GM15510 (cell line): ENCODE measurements around the gene PACRG.

Experiments used
- POLR2A ChIP-seq: IDR thresholded peaks from 3 replicates; pipeline ENCODE4 v1.6.1; 2011; ENCODE audit warnings: borderline replicate concordance; ENCODE audit not compliant: insufficient read length; ENCODE audit errors: extremely low read depth

Gene PACRG

DNA sequence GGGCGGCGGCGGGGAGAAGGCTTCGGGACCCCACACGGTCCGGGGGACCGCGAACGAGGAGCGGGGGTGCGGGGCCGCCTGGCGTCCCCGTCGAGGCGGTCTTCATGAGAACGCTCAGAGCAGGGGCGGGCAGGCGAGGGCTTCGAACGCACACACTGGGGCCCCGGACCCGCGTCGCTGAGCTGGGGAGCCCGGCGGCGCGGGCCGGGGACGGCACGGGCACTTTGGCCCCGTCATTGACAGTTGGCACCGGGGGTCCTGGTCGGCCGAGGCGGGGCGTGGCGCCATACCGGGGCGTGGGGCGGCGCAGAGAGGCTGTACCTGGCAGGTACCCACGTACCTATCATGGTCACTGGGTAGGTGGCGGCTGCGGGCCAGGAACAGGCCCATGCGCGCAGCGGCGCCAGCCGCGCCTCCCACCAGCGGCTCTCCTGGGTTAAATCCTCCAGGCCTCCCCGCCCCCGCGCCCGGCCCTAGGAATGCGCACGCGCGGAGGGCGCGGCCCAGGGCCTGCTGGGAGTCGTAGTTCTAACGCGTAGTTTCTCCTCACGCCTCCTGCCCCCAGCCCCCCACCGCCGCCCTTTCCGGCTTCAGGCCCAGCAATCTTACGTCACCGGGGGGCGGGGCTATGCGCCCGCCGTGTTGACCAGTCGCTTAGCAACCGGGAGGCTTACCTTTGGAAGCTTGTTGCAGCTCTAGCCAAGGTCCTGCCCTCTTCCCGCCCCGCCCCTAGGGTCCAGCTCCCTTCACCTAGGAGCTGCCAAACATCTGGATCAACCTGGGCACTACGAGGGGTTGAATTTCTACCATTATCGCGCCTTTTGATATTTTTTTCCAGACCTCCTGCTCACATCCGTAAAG lies at the start of gene PACRG, which contains the start of gene PRKN:
Gene PACRG (plus strand): TSS at position 653 of the 861 bp plus-strand sequence.
Gene PRKN (minus strand): TSS at position 445 of the 861 bp plus-strand sequence.
- peak; percentile 29 for TF ChIP-seq POLR2A

DNA sequence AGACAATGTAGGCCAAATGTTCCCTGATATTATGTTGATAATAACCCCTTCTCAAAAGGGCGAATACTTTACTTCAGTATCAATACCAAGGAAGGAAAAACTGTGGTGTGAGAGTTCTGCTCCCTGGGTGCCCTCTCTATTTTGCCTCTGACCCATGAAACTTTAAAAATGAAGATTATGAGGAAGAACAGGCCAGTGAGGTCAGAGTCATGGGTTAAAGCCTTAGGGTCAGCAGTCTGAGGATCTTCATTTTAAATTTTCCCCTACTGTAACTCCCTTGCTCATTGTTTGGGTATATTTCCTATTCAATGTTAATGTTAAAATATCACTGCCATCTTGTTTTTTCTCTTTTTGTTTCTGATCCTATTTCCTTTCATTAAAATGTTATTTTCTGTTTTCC lies 48.1 kb upstream of the PACRG start:
- no peak for TF ChIP-seq POLR2A

DNA sequence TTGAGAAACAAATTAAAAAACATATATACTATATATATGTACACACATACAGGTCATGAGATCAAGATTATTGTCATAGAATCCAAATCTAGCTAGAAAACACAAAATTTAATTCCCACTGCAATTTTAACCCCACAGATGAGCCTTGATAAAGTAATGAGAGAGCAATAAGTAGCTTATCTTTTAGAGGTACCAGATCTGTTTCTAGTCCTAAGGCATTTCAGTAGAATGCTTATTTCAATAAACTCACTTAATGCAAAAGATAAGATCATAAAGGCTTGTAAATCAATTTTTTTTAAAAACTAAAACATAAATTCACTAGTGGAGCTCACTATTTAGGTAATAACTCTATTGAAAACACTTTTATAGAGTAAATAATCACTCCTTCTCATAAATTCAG lies 47.4 kb upstream of the PACRG start:
- TF ChIP-seq POLR2A: no peak

DNA sequence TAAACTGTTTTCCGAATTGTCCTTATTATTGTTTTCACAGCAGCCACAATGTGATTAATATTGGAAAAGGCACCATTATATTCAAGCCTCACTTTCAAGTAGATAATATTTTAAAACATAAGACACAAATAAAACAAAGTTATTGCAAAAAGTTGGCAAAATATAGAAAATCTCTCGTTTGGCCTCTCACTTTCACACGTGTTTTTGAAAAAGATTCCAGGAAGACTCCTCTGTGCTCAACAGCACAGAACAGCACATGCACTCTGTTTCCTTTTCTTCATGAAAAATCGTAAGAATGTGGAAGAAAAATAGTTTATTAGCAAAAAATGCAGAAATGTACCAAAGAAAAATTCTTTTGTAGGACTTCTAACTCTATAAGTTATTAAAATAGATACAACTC lies 46.9 kb upstream of the PACRG start:
- no peak for TF ChIP-seq POLR2A

DNA sequence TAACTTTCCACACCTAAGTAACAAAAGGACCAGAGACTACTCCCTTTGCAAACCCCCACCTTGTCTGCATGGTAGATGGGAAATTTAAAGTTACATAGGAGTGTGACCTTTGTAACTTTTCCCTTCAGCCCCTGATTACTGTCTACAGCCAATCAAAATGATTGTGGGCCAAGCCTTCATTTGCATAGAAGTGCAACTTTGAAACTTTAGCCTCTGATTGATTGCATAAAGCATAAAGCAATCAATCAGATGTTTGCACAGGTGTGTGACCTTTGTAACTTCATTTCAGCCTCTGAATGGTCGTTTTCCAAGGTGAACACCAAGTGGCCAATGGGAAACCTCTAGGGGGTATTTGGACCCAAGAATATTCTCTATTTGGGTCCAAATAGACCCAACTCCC lies 46.3 kb upstream of the PACRG start:
- no peak for TF ChIP-seq POLR2A

DNA sequence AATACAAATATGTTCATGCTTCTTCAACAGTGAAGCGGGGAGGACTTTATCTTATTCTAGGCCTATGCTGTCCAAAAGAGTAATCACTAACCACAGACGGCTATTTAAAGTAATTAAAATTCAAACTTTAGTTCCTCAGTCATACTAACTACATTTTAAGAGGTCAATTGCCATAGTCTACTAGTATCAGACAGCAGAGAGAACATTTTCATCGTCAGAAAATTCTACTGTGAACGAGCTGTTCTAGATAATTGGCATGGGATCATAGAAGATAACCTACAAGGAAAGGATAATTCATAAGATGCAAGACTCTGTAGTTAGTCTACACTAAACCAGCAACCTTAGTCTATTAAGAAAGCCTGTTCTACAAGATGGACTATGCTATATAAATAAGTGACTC lies 44.6 kb upstream of the PACRG start:
- TF ChIP-seq POLR2A: no peak

DNA sequence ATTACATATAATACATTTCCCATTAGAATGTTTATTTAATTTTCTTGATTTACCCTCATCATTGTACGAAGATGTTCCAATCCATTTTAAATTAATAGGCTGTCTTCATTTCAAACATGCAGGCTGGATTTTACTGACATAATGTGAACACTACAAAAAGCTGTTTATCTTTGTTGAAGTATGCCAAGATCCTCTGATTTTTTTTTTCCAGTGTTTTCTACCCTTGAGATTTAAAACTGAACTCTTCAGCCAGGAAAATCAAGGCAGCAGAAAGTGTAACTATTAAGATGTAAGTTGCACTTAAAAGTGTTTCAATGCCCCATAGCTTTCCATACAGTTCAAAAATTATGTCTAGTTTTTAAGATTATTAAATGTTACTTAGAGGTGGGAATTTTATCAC lies 43.7 kb upstream of the PACRG start:
- TF ChIP-seq POLR2A: no peak

DNA sequence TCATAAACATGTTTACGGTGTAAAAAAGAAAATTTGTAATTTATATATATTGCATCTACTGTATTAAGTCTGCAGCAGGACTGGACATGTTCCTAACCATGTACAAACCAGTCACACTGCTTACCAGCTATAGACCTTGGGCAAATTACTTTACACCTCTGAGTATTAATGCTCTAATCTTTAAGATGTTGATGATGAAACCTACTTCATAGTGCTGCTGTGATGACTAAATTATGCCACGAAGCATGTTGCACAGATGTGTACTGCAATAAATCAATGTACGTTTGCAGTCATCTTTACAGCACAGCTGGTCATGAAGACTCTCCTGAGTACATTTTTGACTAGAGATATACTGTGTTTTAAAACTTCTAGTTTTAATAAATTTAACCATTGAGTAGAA lies 42.8 kb upstream of the PACRG start:
- TF ChIP-seq POLR2A: no peak

DNA sequence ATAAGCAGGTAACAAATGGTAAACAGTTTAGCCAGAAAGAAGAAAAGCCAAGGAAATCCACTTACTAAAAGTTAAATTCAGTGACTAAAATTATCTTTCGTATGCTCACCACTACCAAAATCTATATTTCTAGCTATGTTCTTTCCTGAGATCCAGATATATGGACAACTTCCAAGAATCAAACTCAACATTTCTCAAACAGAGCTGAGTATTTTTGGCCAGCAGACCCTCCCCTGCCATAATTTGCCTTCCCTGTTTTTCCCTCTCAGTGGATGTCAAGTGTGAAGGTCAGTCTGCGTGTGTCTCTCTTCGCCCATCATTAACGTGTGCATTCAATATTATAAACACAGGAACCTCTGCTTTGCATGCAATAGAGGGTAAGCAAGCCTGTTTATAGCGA lies 42.2 kb upstream of the PACRG start:
- TF ChIP-seq POLR2A: no peak

DNA sequence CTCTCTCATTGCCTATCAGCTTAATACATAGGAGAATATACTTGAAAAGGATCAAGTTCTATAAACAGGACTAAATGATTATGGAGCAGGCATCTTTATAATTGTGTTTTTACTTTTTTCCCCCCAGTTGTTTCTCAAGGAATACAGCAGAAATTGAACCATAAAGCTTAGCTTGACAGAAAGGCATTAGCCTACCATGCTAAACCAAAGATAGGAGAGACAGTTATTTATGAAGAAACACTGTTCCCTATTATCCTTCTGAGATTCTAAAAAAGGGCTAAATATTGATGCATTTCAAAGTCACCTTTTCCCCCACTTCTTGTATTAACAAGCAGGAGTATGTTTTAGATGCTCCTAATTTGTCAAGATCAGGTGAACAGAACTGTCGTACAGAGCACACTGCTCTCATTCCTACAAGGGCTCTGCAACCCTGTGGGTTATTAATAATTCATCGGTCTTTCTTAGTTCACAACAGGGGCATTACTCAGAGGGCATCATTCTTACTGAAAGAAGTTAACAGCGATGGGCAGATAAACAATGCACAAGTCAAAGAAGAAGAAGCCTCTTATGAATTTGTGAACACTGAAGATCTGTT lies 38.9 kb upstream of the PACRG start:
- no peak for TF ChIP-seq POLR2A

DNA sequence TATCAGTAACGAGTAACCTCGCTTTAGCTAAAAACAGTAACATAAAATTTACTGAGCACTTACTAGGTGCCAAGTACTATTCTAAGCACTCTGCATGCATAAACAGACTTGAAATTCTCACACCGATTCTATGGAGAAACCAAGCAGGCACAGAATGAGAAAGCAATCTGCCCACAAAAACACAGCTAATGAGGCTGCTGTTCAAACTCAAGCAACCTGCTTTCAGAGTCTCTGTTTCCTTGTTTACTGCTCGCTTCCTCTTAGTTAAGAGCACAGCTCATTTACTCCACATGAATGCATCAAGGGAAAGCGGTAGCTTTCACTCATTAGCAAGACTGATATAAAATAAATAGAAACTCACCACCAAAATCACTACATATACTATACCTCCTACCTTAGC lies 37.6 kb upstream of the PACRG start:
- TF ChIP-seq POLR2A: no peak

DNA sequence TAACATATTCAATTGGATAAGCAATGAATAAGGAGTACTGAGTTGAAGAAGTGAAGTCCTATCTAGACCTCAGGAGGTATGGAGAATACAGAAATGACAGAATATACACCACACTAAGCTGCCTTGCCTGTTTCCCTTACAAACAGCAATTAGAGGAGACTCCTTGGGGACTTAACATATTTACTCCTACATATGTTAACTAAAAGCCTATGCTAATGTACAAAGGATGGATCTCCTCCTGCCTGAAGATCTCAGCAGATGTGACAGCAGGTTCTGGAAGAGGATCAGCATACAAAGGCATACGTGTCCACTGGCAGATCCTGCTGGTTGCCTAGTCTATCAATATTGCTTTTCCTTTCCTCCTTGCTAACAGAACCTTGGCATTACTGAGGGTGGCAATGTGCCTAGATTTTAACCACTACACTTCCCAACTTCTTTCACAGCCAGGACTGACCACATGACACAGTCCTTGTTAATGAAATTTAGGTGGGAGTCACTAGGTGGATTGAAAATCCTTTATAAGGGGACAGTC lies 29.8 kb upstream of the PACRG start:
- TF ChIP-seq POLR2A: no peak

DNA sequence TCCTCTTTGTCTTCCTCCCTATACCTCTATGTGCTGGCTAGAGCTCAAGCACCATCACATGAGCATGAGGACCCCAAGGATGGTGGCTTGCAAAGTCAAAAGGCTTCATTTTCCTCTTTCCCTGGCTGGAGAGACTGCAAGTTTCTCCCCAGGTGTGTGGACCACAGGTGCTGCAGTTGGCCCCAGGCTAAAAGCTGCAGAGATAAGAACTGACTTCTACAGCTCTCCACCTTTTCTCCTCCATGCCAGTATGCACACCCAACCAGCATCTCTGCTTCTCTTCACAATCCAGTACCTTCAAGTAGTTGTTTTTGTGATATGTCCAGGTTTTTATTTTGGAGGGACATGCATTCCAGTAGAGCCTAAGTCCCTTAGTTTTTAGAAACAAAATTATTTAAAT lies 29.3 kb upstream of the PACRG start:
- no peak for TF ChIP-seq POLR2A

DNA sequence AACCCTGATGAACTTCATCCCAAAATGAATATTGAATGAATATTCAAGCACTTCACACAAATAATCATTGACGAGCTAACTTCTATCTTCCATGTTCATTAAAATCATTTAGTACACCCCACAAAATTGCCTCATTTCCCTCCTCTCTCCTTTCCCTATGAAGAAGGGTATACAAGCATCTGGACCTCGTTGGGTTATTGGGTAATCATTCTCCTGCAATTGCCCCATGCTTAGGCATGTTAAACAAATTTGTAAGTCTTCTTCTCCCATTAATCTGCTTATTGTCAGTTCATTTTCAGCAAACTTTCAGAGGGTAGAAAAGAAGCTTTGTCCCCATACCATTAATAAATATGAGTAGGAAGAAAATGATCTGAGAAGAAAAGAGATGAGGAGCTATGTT lies 27.8 kb upstream of the PACRG start:
- no peak for TF ChIP-seq POLR2A

DNA sequence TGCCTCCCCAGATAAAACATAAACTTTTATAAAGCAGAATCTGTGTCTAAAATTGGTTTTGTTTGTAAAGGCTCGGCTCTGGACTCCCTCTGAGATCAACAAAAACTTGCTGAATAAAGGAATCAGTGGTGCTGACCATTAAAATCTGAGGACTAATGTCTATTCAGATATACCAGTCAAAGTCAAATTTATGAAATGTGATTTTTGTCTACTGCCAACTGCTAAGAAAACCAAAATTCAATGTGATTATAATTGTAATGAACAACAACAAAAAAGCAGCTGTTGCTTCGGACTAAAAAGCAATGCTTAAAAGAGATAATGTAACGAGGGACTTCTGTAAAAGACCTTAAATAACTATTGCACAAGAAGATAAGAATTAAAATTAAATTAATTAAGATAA lies 26.8 kb upstream of the PACRG start:
- no peak for TF ChIP-seq POLR2A

DNA sequence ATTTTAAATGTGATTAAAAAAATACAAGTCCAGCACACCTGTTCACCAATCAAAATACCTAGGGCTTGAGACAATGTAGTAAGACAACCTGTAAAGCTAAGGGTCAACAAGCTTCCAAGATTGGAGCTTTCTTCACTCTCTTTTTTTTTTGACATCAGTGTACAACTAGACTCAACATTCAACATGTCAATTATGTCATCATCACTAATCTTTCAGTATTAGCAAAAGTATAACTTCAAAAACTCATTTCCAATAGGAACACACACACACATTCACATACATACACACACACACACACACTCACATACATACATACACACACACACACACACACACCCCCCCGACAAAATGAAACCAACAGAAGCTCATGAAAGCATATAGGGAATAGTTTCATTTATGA lies 26.2 kb upstream of the PACRG start:
- TF ChIP-seq POLR2A: no peak
